Measurements from ENCODE around the gene TAF3. TPM values are rescaled to one million over a fixed set of nuclear protein-coding genes. Genes with fewer than 3 reads are reported as not detected.

The TAF3 gene
- total and polyA plus RNA-seq, 12 donors: 3.6 to 14.9 (median 11.0) TPM

DNA sequence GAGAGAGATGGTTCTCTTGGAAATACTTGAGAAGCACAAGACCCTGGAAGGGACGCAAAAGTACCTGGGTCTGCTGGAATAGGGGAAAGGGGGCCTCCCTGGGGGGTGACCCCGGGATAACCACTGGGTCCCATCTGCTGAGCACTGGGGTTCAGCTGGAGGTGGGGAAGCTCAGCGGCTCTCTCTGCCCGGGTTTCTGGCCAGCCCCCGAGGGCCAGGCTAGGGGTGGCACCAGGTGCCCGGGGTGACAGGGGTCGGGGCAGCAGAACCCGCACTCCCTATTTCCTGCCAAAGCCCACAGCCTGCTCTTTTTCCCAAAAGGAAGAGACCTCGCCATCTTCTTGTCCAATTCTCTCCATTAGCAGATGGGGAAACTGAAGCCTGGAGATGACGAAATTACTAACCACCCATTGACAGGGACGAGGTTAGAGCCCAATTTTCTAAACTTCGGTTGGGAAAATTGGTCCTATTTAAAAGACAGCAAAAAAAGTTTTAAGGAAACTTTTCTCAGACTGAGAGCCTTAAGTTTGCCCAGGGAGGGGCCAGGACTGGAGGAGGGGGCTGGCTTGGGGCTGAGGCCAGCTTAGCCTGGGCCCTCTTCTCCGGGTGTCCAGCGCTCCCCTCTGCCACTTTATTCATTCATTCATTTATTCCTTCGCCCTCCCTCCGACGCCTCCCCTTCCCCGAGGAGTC, 218.3 kb downstream of the TAF3 start:
- Histone ChIP-seq H3K27ac (no peak overlapping the region), H3K27me3 (peaks cover 48 to 100% (median 98%) of the 10 kb centered on the region in 7 donors), H3K4me1 (peaks cover 0 to 40% (median 23%) of the 10 kb centered on the region in 9 donors), H3K36me3 (no peaks in the 10 kb centered on the region), H3K9me3 (no peaks in the 10 kb centered on the region), H3K4me3 (no peak overlapping the region)
- WGBS, 2 donors: 4 to 11% methylated on average over 18 of the region's 18 CpGs
- intact Hi-C loops (cut with DNase I): no loop called here
- ATAC-seq: no peak
- TF ChIP-seq, protein P1, sequence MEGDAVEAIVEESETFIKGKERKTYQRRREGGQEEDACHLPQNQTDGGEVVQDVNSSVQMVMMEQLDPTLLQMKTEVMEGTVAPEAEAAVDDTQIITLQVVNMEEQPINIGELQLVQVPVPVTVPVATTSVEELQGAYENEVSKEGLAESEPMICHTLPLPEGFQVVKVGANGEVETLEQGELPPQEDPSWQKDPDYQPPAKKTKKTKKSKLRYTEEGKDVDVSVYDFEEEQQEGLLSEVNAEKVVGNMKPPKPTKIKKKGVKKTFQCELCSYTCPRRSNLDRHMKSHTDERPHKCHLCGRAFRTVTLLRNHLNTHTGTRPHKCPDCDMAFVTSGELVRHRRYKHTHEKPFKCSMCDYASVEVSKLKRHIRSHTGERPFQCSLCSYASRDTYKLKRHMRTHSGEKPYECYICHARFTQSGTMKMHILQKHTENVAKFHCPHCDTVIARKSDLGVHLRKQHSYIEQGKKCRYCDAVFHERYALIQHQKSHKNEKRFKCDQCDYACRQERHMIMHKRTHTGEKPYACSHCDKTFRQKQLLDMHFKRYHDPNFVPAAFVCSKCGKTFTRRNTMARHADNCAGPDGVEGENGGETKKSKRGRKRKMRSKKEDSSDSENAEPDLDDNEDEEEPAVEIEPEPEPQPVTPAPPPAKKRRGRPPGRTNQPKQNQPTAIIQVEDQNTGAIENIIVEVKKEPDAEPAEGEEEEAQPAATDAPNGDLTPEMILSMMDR (IDR thresholded peaks at IDR 0.05): no peak
- DNase-seq: no peak

DNA sequence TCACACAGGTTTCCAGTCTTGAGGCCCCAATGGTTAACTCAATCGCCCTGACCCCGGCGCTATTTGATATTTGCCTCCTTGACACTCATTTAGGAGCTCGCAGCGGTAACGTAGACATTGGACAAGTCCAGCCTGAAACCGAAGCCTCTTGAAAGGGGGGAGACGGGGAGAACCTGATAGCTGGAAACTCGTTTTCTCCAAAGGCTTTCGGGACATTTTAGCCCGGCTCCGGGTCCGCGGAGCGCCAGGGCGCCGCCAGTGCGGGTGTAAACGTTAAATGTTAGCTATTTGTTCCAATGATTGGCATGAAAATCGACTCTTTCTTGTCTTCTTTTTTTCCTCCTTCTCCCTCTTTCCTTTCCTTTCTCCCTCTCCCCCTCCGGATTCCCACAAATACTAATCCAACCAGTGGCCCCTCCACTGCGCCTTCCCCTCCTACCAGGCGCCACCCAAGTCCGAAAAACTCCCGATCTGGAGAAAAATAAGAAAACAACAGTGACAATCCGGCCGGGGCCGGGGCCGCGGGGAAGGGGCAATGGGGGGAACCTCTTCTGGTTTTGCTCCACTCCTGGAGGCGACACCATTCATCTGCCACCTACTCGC, 219.0 kb downstream of the TAF3 start:
- H3K4me3 ChIP-seq: no peak overlapping the region
- WGBS, 2 donors: 4 to 6% methylated on average over 32 of the region's 32 CpGs
- peaks cover 0 to 40% (median 23%) of the 10 kb centered on the region in 9 donors for H3K4me1 ChIP-seq
- peaks cover 50 to 100% (median 99%) of the 10 kb centered on the region in 7 donors for H3K27me3 ChIP-seq
- DNase-seq (no peak), ATAC-seq (no peak)
- TF ChIP-seq, protein P1 (IDR thresholded peaks at IDR 0.05): no peak
- intact Hi-C loops (cut with DNase I): no loop called here
- H3K9me3 ChIP-seq: no peaks in the 10 kb centered on the region
- no peaks in the 10 kb centered on the region for H3K36me3 ChIP-seq
- H3K27ac ChIP-seq: no peak overlapping the region

DNA sequence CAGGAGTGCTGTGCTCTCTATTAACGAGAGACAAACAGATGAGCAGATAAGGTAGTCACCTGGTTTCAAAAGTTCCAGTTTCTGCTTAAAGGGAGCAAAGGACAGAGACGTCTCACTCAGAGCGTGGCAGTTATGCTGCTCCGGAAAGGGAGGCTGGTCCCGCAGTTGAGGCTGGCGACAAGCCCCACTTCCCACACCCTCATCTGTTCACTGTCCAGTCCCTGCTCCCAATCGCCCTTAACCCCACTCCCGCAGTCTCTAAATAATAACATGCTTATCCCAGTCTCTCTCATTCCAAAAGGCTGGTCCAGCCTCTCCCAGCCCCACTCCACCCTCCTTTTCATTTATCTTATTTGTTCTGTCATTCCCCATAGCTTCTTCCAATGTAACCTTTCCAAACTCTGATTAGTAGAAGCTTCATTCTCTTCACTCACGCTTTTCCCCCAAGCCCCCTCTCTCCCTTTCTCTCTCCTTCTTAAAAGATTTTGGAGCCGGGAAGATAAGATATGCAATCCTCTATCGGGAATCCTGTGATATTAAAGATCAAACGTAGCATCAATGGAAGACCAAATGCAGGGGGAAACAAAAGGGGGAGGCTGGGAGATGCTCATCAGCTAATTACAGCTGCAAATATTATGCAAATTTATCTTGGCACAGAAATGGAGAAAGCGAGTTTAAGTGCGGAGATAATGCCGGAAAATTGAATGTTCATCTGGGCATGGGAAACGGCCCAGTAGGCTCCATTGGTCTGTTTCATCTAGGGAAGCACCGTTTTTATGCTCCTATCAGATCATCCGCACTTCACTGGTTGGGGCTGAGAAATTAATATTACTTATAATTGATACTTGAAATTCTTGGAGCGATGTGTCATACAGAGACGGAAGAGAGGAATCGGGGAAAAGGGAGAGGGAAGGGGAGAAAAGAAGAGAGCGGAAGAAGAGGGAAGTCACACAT, 219.9 kb downstream of the TAF3 start:
- Histone ChIP-seq H3K36me3 (no peaks in the 10 kb centered on the region), H3K4me1 (peaks cover 0 to 43% (median 24%) of the 10 kb centered on the region in 9 donors), H3K9me3 (no peaks in the 10 kb centered on the region), H3K4me3 (no peak overlapping the region), H3K27me3 (peaks cover 57 to 100% (median 100%) of the 10 kb centered on the region in 7 donors), H3K27ac (no peak overlapping the region)
- intact Hi-C loops (cut with DNase I): no loop called here
- ATAC-seq: no peak
- 6 to 10% methylated on average over 22 of the region's 22 CpGs for WGBS, 2 donors
- no peak for DNase-seq
- TF ChIP-seq, protein P1 (IDR thresholded peaks at IDR 0.05): no peak

DNA sequence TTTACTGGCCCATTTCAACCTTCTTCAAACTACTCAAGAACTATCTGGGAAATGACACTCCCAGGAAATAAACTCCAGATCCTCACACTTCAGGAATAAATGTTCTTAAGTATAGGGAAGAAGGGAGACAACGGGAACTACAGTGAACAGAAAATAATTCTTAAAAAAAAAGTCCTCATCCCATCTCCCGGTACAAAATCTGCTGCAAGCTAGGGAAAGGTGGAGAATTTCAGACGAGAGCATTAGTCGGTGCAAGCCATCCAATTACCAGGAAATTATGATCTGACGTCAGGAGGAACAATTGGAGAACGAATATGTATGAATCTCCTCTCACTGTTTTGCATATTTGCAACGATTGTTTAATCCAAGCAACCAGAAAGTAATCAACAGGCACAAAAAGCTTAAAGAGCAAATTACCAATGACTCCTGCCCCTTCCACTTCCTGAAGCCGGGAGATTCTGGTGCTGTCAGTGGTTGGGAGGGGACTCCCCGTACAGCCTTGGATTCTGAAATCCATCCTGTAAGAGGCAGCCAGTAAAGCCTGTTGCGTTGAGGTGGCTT, 221.1 kb downstream of the TAF3 start:
- H3K9me3 ChIP-seq: no peaks in the 10 kb centered on the region
- H3K36me3 ChIP-seq: no peaks in the 10 kb centered on the region
- H3K27ac ChIP-seq: no peak overlapping the region
- peaks cover 0 to 40% (median 16%) of the 10 kb centered on the region in 9 donors for H3K4me1 ChIP-seq
- ATAC-seq: no peak
- no peak for DNase-seq
- WGBS, 2 donors: 4 to 5% methylated on average over 10 of the region's 10 CpGs
- intact Hi-C loops (cut with DNase I): no loop called here
- H3K4me3 ChIP-seq: no peak overlapping the region
- TF ChIP-seq, protein P1 (IDR thresholded peaks at IDR 0.05): no peak
- H3K27me3 ChIP-seq: peaks cover 58 to 100% (median 100%) of the 10 kb centered on the region in 7 donors

Data from heart right ventricle (tissue), 16 donors.